ENCODE results near the gene WRNIP1. TPM values are rescaled to one million over a fixed set of nuclear protein-coding genes. Genes with fewer than 3 reads are reported as not detected.

Gene WRNIP1
- total and polyA plus RNA-seq, 9 of the 15 experiments (the other 6 are each of a cell fraction or from before 2014, with no cell fraction given), result 13.2 to 63.6 (median 48.6) TPM

GRCh38 chr6:2799936-2800527 lies 34.8 kb downstream of the WRNIP1 start (continued):
- no peak for TF ChIP-seq FOXO4 (CRISPR knock-in tag; IDR thresholded peaks at IDR 0.05)
- peak; percentile 23 for TF ChIP-seq FOS (IDR thresholded peaks at IDR 0.05; ENCODE audit: extremely low read depth, insufficient read length)
- no peak for TF ChIP-seq BACH1 (tag; IDR thresholded peaks at IDR 0.05)
- TF ChIP-seq ZNF143 (CRISPR knock-in tag; IDR thresholded peaks at IDR 0.05), result no peak
- no peak for TF ChIP-seq MTF1 (CRISPR knock-in tag; IDR thresholded peaks at IDR 0.05; ENCODE audit: borderline replicate concordance)
- peak; percentile 73; the same call in 1 of the 2 replicates for TF ChIP-seq JUN (IDR thresholded peaks at IDR 0.05; ENCODE audit: borderline replicate concordance, low read depth, low read length)
- TF ChIP-seq JUN (CRISPR knock-in tag; IDR thresholded peaks at IDR 0.05; ENCODE audit: borderline replicate concordance), result no peak
- TF ChIP-seq JUND (IDR thresholded peaks at IDR 0.05; ENCODE audit: borderline replicate concordance, low read depth, low read length), result peak; percentile 80
- peak; percentile 93; the same call in 2 of the 3 replicates for TF ChIP-seq JUND (tag; IDR thresholded peaks at IDR 0.05; ENCODE audit: borderline replicate concordance, low read depth, low read length)
- TF ChIP-seq PML (IDR thresholded peaks at IDR 0.05; ENCODE audit: low read length), result no peak
- 0 out of 2 replicates have a peak, but pooled peaks have one; percentile 9 for TF ChIP-seq CBFA2T3 (IDR thresholded peaks at IDR 0.05)
- no peak for TF ChIP-seq CREB1 (IDR thresholded peaks at IDR 0.05)
- TF ChIP-seq CREB1 (CRISPR knock-in tag; IDR thresholded peaks at IDR 0.05), result peak; percentile 36; the same call in 1 of the 2 replicates
- peak; percentile 27; the same call in 1 of the 2 replicates for TF ChIP-seq GABPA (tag; conservative IDR thresholded peaks at IDR 0.05; ENCODE audit: low read depth)
- no peak for TF ChIP-seq PRMT5 (CRISPR knock-in tag; IDR thresholded peaks at IDR 0.05)
- peak; percentile 98 for TF ChIP-seq FOSL1 (tag; conservative IDR thresholded peaks at IDR 0.05)
- no peak for TF ChIP-seq ZNF175 (CRISPR knock-in tag; IDR thresholded peaks at IDR 0.05; ENCODE audit: low read depth)
- 0 out of 4 replicates have a peak, but pooled peaks of 1 of the 2 experiments have one; percentile 22 for TF ChIP-seq FOXA3 (CRISPR knock-in tag; conservative IDR thresholded peaks at IDR 0.05 in 1 of 2, IDR thresholded peaks at IDR 0.05 in 1 of 2)
- no peak for TF ChIP-seq XRCC5 (IDR thresholded peaks at IDR 0.05; ENCODE audit: low read depth, low read length)
- no peak for TF ChIP-seq ZNF124 (CRISPR knock-in tag; IDR thresholded peaks at IDR 0.05)
